Measurements from ENCODE around the gene ATOSB. TPM values are rescaled to one million over a fixed set of nuclear protein-coding genes. Genes with fewer than 3 reads are reported as not detected.

The ATOSB gene
- polyA plus RNA-seq, 12 donors: 10.1 to 19.7 (median 11.2) TPM; not detected in 1

DNA sequence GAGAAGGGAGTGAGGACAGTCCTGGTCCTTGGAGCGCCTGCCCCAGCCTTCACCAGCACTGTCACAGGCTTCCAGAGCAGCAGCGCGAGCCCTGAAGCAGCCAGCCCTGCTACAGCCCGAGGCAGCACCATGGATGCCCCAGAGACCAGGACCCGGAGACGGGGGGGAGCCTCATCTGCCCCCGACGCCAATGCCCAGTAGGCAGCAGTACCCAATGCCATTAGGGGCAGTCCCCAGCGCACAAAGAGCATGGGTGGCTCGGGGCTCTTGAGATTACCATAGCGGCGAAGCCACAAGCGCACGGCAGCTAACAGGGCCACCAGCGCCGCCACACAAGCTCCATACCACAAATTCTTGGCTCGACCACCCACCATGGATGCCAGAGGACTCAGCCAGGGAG is 24.1 kb downstream of the ATOSB start:
- DNase-seq: no peak

DNA sequence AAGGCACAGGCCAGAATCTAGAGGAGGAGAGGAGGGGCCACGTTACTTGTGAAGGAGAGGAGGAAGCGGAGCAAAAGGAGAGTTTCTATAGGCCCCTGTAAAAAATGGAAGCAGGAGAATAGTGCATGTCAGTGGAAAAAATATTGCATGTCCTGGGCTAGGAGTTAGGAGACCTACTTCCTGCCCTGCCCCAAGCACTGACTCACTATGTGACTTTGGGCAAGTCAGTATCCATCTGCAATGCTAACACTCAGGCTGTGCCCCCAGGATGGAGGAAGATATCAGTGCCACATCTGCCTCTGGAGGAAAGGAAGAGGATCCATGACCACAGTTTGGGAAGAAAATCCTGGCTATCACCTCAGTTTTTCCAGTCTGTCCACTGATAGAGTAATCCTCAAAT is 26.2 kb downstream of the ATOSB start:
- DNase-seq: no peak

DNA sequence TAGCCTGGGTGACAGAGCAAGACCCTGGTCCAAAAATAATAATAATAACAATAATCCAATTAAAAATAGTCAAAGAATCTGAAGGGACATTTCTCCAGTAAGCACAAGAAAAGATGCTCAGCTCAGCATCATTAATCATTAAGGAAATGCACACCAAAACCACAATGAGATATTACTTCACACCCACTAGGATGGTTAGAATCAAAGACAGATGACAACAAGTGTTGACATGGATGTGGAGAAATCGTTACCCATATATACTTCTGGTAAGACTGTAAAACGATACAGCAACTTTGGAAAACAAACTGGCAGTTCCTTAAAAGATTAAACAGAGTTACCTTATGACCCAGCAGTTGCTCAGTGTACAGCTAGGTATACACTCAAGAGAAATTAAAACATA is 30.6 kb downstream of the ATOSB start:
- no peak for DNase-seq

DNA sequence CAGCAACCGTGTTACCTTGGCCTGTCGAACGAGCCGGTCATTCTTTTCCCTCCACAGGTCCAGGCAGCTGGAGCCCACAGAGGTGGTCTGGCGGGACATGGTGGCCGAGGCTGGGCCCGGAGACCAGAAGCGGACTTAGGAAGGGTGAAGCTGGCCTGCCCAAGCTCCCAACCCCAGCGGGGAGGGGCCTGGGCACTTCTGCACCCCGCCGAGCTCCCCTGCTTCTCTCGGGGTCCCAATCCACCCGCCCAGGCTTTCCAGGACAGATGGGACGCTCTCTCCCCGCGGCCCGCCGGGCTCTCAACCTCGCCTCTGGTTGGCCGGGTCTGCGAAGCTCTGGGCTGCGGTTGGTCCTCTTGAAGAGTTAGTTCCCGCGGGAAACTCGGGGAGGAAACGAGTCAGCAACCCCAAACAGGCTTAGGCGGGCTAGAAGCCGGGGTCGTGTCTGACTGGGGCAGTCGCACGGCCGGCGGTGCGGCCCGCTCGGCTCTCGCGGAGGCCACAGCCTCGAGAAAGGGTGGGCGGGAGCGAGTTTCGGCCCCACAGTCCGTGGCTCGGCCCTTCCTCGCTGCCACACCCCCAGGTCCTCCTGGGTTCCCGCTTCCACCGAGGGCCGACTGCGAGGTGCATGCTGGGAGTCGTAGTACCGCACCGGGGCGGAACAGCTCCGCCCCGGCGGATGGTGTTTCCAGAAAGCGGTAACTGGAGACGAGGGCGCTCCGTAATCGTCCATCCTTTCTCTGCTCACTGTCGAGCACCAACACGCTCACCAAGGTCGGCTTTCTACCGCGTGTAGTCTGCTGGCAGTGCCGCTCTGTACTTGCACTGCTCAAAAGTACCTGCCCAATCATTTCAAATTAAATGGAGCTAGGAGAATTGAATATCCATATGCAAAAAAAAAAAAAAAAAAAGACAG is 36.0 kb downstream of the ATOSB start, which contains the start of gene FANCG:
TSS of gene FANCG (minus strand) at position 517 of the 916 bp plus-strand sequence. CDS start at position 99, 418 bp downstream.
- DNase-seq: peak; percentile 94

DNA sequence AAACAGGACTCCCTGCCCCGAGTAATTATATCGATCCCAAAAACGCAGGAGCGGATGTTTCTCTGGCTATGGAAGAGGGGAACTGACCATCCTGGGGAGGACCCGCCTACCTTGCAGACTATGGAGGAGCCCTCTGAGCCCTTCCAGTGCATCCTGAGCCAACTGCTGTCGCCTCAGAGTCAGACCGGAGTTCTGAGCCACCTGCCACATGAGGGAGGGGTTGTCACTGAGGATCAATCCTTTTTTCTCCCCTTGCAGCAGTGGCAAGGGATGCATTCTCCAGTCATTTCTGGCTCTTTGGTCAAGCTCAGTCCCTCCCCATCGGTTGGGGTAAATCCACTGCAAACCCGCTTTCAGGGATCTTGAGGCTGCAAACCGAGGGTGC is 36.6 kb downstream of the ATOSB start:
- DNase-seq: no peak

DNA sequence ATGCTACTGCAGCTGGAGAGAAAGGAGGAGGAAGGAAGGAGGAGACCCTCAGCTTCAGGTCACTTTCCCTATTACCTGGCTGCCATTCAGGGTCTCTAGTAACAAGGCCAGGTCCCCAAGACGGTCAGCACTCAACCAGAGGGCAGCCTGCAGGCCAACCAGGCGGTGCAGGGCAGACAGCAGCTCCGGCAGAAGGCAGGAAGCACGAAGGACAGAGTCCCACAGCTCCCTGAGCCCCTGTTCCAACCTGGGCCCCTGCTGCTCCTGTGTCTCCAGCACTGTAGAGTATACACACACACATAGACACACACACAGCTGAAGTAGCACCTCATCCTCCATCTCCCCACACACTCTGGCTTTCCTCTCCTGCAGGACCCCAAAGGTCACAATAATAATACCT is 37.6 kb downstream of the ATOSB start:
- DNase-seq: no peak

DNA sequence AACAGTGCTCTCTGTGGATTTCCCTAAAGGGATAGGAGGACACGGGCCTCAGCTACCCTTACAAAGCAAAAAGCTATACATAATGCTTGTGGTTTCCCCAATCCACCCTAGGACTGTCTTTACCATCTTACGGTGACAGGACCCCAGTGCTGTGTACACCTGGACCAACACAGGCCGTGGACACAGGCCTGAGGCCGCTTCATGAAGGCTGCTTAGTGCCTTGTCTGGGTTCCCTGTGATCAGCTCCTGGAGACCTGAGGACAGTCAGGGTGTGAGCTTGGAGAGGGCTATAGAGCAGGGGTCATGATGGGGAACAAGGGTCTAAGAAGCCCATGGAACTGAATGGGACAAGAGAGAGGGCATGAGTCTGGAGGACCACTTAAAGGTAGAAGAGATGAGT is 38.8 kb downstream of the ATOSB start:
- no peak for DNase-seq

DNA sequence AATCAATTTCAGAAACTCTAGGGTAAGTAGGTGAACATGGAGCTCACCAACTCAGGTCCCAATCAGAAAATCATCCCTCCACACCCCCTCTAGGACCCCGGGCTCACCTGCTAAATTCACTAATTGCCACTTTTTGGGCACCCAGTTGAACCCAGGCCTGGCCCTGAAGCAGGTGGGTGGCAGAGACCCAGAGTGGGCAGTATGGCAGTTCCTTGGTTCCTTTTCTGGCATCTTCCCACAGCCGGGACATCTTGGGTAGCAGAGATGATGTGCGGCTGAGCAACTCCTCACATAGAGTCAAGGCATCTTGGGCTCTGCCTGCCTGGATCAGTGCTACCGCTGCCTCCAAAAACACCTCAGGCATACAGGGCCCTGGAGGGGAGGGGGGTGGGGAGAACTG is 40.3 kb downstream of the ATOSB start:
- DNase-seq: no peak

DNA sequence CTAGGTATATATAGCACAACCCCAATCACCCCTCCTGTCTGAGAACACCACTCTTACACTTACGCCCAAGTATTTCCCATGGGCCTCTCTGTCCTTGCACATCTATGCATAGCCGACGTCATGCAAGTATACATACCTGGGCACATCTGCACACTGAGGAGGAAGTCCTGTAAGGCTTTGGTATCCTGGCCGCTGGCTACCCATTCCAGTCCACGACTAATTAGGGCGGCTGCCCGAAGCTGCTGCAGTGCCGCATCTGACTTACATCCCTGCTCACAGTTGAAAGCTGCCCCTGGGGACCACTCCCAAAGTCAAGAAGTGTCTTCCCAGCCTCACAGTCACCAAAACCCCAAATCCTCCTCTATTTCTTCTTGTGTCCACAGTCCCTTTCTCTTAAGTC is 40.9 kb downstream of the ATOSB start:
- DNase-seq: no peak

DNA sequence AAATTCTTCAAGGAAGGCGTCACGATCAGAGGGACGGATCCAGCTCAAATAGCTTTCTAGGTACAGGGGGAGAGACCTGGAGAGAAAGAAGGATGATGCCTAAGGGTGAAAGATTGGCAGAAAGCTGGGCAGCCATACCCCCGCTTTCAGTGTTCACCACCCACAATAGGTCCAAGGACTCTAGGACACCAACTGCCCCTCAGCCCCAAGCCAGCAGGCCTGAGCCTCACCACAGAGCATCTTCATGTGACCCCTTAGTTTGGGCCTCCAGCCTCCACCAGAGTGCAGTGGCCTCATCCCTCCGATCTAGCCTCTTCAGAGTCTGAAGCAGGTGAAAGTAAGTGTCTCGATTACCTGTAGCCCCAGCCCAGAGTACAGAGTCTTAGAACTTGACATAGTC is 41.5 kb downstream of the ATOSB start:
- no peak for DNase-seq

DNA sequence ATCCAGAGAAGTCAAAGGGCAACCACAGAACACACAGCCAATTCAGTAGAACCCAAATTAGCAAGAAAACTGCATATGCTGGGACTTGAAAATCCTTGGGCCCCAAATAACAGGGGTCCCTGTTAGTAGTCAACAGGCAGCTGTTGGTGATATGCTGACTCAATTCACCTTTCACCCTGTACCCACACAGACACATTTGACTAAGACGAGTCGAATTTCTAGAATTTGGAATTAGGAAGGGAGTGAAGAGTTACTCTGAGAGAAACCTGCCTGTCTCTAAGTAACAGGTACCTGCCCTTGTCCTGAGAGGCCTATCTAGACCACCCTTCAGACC is 42.4 kb downstream of the ATOSB start:
- no peak for DNase-seq

DNA sequence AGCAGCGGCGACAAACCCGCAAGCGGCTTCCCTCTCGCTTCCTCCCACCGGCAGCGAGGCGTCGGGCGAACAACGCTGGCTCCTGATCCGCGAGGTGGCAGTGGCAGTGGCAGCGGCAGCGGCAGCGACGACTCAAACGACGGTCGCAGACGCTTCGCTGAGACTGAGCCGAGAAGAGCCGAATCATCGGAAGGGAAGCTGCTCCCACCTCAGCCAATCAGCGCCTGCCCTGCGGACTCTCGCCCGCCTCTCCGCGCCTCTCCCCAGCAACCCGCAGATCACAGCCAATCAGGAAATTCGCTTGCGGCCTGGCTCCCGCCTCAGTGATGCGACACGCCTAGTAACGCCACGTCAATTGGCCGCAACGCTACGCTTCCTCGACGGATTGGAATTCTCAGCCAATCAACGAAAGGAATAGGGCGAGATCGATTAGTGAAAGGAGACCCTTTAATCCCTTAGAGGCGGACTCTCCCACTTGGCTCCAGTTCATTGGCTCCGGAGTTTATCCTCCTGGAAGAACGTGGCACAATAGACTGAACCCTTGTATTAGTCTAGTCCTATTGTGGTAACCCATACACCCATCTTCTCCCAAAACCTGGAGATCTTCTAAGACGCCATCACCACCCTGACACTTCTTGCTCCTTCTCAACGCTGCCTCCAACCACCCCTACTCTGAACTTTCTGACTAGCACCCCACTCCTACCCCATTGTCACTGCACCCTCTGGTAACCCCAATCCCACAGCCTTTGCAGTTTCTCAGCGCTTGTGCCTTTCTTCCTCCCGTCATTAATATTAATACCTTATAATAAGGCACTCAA is 43.0 kb downstream of the ATOSB start, which contains the start of gene VCP:
TSS of gene VCP (minus strand) at position 165 of the 818 bp plus-strand sequence. CDS start 272 bp downstream, outside the sequence.
- DNase-seq: peak; percentile 98

DNA sequence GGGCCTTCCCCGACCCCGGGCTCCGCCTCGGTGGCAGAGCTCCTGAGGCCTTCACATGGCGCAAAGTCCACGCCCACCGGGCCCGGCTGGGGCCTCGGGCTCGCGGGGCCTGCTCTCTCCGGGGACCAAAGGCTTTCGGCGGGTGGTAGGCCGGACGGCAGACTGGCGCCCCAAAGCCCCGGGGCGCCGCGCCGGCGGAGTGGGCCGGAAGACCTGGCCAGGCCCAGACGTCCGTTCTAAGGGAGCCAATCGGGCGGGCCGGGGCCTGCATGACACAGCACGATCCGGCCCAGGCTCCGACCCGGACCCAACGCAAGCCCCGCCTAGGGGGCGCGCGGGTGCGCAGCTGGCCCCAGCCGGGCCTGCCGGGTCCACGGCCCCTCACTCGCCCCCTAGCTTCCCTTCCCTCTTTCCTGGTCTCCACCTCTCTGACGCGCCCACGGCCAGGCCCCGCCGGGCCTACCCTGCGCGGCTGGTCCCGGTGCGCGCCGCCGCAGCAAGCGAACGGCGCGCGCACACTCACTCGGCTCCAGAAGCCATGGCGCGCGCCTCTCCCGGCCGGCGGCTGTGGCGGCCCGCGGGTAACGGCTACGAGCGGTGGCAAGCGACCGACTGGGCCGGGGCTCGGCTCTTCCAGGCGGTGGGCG is 43.7 kb downstream of the ATOSB start:
- peak; percentile 82 for DNase-seq

DNA sequence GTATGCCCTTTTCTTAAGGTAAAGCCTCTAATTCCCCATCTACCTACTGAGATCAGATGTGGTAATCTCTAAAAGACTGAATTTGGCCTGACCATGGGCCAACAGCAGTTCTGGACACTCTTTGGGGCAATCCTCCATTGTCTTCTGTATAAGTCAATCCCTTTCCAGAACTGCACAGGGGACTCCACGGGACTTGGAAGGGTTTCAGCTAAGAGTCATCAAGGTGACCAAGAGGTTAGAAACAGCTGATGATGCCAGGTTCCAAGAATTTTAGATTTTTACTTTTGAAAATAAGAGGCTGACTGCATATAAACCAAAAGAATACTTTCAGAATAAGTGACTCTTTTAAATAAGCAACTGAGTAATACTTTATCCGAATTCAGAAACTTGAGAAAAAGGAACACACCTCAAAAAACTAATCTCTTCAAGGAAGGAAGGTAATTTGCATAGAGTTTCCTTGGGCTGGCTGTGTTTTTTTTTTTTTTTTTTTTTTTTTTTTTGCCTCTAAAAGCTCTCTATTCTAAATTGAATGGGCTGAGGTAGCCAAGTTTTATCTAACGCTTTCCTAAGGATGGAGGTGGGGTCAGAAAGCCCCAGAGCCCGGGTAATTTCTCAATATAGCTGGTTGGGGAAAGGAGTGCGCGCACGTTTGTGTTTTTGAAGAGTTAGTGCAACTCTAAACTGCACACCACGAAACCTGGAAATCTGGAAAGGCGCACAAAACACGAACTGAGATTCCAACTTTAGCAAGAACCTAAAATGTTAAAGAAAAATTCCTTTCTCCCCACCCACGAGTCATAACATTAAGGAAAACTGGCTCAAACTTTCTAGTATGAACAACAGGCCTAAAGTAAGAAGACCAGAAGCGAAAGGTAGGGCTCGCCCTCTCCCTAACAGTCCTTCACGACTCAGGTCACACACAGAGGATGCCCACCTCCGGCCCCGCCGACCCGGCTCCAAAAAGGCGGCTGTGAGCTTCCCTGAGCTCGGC is 44.5 kb downstream of the ATOSB start:
- DNase-seq: no peak

DNA sequence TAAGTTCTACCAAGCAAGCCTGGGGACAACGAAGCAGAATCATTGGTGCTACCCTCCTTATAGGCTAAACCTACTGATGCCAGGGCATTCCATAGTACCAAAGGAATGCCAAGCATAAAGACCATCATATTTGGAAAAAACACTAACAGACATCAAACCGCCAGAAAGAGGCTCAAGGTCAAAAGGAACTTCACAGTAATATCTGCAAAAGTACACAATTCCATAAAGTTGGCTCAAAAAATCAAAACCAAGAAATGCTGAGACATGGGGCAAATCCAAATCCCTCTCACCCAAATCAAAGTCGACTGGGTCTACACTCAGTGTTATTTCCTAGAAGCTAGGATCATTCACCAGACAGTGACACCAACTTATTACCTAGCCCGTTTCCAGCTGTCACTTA is 46.6 kb downstream of the ATOSB start:
- DNase-seq: no peak

DNA sequence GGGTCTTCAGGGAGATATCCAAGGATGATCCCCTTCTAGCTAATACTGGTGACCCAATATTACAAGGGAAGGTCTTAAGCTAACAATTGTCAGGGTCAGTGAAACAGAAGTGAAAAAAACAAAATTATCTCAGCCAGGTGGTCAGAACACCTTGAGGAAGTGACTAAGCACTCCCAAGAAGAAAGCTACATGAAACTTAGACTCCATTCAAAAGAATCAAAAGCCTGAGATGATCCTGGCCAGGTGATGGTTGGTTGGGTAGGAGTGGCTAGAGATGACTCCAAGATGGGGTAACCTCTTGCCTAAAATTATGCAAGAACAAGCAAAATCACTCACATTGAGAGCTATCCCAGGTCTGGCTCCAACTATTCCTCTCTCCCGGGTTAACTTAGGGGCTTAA is 48.6 kb downstream of the ATOSB start:
- DNase-seq: no peak

DNA sequence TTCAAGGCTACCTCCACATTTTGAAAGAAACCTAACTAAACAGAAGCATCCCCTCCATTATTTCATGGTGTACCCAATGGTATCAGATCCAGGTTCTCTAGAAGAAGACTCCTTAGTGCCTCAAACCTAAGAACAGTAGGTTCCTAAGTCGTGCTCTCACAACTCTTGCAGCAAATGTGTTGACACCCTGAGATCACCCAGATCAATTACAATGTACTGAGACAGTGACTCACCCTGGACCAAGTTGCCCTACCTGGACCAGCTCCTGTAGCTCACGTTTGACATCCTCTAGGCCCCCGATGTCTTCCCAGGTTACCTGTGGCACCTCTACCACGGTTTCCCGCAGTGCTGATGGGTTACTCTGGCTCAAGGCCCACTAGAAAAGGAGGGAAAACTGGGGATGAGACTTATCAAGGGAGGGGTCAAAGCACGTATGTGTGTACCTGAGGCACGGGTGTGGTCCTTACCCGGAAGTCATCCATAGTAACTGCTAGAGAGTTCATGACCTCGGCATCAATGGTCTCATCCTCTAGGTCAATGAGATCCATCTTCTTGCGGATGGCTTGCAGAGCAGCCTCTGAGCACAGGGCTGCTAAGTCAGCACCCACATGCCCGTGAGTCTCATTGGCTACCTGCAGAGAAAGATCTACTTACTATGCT is 55.0 kb downstream of the ATOSB start:
- no peak for DNase-seq

DNA sequence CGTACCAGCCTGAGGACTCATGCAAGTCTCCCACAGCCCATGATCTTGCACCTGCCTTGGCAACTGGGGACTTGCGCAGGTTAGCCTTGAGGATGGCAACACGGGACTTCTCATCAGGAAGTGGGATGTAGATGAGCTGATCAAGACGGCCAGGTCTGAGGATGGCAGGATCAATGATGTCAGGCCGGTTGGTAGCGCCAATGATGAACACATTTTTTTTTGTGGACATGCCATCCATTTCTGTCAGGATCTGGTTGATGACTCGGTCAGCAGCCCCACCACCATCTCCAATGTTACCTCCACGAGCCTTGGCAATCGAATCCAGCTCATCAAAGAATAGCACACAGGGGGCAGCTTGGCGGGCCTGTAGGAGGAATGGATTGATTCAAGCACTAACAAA is 56.2 kb downstream of the ATOSB start:
- DNase-seq: no peak

DNA sequence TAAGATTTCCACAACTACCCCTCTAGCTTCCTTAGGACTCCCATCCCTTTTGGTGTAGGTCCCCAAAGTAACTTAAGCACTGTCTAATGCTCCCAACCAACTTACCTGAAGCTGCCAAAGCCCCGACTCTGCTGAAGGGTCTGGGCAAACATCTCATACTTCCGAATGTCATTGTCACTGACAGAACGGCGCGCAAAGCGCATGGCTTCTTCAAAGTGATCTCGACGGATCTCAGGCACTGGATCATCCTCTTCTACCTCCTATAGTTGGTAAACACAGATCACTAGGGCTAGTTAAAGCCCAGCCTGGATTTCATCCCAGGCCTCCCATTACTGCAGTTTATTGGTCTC is 58.4 kb downstream of the ATOSB start:
- no peak for DNase-seq

DNA sequence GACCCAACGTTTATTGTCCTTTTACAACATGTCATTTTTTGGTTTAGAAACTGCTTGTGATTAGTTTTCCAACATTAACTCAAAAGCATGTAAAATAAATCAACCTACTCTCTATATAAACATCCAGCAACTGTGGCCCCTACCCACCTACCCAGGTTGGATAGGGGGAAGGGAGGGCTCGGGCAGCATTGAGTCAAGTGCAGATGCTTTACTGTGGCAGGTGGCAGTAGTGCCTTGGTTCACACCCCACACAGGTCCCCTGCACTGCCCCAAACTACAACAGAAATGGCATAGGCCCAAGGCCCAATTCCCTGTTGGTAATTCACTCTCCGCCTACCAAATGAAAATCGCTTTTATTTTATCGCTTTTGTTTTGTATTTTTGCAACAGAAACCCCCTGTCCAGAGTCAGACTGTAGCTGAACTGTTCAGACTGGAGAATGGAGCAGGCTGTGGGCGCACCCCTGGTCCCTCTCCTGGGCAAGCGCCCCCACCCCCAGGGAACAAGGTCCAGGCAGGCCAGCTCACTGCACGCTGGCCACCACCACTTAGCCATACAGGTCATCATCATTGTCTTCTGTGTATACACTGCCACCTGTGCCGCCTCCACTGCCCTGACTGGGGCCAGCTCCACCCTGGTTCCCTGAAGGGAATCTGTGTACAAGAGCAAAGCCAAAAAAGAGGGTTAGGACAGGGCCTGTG is 58.9 kb downstream of the ATOSB start:
- DNase-seq: no peak
